GM18868 (cell line): ENCODE measurements around the gene GPR15LG.
A peak's percentile ranks its signal among the peaks of the same experiment; 100 is the strongest.
"Not testable (repeated sequence)": the region's sequence is repeated elsewhere in the genome, so short reads cannot be mapped to it uniquely, and the experiment has no call there.

Experiments used
- ATAC-seq: cut with Tn5 transposase; IDR thresholded peaks from one replicate; pipeline ENCODE4 v1.9.1; 2021; ENCODE audit warnings: mild to moderate bottlenecking, moderate library complexity; ENCODE audit not compliant: unreplicated experiment

GPR15LG gene

DNA sequence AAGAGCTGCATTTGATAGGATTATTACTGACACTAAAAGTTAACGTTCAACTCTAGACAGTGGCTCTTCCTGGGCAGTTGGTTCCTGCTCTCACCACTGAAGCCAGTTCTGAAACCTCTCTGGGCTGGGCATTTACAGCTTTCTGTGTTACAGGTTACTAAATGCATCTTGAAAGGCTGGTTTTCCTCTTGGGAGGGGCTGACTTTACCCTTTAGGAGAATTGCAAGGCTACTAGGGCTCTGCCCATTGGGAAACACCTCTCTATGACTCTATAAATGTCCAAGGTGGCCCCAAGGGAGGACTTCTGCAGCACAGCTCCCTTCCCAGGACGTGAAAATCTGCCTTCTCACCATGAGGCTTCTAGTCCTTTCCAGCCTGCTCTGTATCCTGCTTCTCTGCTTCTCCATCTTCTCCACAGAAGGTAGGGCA, at the start of gene GPR15LG:
GPR15LG (plus strand) TSS at position 301 of the 429 bp plus-strand sequence; CDS start at position 352, 51 bp downstream.
- no peak for ATAC-seq

DNA sequence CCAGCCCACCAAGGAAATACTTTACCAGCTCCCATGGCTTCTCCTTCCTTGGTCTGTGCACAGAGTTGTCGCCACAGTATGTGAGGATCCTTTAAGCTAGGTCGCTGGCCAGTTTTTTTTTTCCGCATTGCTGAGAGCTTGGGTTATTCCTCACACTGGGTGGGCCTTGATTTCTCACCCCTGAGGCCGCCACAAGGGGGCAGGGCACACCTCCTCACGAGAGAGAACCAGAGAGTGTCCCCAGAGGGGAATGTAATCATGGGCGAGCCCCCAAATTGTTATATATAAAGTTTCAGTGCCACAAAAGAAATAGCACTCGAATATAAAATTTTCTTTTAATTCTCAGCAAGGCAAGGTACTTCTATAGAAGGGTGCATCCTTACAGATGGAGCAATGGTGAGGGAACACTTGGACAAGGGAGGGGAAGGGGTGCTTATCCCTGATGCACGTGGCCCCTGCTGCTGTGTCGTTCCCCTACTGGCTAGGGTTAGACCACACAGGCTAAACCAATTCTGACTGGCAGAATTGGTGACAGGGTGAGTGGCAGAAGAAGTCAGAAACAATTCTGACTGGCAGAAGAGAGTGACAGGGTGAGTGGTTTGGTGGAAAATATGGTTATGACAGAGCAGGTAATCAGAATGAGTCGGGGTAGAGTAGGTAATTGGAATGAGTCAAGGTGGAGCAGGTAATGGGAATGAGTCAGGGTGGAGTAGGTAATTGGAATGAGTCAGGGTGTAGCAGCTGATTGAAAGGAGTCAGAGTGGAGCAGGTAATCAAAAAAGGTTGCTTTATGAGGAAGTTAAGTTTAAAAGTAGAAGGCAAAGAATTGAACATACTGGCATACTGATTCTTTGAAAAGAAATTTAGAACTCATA, 47.5 kb upstream of the GPR15LG start:
- ATAC-seq = not testable (repeated sequence)

DNA sequence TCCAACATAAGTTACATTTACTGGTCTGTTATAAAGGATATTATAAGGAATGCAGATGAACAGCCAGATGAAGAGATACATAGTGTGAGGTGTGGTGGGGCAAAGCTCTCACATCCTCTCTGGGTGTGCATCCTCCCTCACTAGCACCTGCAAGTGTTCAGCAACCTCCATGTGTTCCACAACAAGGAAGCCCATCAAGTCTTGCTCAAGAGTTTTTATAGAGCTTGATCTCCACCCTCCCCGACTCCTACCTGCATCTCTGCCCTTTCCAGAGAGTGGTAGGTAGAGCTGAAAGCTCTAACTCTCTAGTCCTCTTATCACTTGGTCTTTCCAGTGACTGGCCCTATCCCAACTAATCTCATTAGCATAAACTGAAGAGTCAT, 46.8 kb upstream of the GPR15LG start:
- ATAC-seq = no peak

DNA sequence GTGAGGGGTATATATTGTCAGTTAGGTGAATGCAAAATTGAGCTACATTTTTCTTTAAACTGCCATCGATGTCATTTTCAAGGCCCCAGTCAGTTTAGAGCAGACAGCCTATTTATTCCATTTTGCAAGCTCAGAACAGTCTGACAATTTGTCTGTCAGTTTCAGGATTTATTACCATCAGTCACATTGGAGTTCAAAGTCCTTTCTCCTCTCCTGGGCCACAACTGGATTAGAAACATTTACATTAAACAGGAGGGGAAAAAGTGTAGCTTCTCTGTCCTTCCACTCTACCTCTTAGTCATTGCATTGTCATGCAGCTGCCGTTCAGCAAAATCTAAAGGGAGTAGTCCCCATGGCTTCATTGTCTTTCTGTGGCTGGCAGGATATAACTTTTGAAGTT, 37.8 kb upstream of the GPR15LG start:
- no peak for ATAC-seq

DNA sequence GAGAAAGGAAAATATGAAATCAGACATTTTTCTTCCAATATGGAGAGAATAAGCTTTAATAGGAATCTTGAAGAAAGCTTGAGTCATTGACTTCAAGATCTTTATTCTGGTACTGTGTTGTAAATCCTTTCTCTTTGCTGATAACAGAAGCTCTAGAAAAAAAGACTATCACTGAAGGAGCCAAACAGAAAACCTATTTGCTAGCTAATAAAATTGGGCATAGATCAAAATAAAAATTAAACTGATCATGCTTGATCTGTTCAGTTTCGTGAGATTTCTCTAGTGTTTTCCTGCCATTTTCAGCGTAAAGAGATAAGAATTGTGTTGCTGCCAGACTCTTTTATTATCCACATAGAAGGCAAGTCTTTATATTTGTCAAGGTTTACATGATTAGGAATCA, 35.8 kb upstream of the GPR15LG start:
- ATAC-seq = no peak

DNA sequence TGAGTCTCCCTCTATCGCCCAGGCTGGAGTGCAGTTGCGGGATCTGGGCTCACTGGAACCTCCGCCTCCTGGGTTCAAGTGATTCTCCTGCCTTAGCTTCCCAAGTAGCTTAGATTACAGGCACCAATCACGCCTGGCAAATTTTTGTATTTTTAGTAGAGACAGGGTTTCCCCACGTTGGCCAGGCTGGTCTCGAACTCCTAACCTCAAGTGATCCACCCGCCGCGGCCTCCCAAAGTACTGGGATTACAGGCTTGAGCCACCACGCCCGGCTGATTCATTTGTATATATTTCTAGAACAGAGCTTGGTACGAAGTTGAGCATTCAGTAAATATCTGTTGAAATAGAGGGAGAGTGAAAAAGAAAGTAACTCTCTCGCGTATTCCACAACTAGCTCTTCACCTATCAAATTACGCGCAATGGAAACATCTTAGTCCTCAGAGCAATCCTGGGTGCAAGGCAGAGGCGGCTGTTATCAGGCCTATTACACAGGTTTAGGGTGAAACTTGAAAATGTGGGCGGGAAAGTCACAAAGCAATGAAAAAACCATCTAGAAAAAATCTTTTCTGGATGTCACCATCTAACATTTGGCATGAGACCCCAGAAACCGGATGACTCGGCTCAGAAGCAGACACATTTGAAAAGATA, 35.0 kb upstream of the GPR15LG start:
- ATAC-seq = no peak

DNA sequence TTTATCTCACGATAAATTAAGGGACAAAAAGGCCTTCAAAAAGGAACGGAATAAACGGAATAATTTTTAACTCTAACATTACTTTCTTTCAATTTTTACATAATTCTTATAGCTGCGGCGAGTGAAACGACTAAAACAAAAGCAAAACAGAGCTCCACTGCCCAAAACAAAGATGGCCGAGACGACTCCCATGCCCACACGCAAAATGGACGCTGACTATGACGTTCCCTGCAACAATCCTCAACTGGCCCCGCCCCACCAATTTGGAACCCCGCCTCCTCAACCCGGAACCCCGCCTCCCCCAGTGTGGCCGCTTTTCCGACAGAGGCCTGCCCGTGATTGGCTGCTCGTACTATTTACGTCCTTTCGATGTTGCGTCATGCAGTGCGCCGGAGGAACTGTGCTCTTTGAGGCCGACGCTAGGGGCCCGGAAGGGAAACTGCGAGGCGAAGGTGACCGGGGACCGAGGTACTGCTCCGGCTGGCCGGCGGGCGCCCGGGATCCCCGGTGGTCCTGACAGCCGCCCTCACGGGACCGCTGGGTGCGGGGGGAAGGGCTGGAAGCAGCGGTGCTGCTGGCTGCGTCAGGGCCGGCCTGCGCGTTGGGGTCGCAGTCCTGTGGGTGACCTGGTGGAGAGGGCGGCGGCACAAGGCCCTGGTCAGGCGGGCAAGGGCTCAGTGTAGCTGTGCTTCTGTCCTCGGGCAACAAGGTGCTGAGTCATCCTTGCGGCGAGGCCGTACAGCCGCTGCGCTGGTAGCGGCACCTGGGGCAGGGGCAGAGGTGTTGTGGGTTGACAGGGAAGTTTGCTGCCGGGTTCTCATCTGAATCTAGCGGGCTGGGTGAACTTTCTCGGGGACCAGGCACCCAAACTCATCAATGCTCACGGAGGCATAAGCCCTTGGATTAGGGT, 34.2 kb upstream of the GPR15LG start, which contains the start of gene GHITM:
GHITM (plus strand) TSS at position 384 of the 910 bp plus-strand sequence. CDS start 1,992 bp downstream, outside the sequence.
- peak; percentile 99 for ATAC-seq

DNA sequence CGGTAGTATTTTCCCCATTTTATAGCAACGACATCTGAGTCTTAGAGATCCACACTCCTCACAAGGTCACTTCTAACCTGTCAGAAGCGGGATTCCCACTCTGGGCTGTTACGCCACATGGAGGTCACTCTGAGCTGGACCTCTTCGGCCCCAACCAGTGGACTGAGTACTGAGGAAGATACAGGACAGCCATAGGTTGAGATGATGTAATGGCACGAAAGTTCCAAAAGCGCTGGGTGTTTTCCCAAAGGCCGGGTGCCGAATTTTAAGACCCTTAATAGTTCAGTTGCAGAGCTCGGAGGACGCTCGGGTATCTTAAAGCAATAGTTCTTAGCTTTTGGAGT, 33.6 kb upstream of the GPR15LG start:
- ATAC-seq = no peak

DNA sequence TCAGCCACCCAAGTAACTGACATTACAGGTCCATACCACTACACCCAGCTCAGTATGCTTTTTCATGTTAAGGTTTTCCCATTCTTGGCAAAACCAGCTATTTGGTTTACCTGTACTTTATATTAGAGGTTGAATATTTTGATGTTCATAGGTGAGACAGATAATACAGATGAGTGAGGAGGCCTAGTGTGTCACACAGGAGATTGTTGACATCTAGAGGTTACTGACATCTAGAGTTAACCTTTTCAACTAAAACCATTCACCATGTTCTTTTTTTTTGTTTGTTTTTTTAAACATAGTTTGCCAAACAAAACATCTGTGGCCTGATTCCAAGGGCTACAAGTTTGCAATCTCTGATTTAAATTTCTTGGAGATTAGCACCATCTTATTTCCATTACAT, 26.3 kb upstream of the GPR15LG start:
- ATAC-seq = no peak

DNA sequence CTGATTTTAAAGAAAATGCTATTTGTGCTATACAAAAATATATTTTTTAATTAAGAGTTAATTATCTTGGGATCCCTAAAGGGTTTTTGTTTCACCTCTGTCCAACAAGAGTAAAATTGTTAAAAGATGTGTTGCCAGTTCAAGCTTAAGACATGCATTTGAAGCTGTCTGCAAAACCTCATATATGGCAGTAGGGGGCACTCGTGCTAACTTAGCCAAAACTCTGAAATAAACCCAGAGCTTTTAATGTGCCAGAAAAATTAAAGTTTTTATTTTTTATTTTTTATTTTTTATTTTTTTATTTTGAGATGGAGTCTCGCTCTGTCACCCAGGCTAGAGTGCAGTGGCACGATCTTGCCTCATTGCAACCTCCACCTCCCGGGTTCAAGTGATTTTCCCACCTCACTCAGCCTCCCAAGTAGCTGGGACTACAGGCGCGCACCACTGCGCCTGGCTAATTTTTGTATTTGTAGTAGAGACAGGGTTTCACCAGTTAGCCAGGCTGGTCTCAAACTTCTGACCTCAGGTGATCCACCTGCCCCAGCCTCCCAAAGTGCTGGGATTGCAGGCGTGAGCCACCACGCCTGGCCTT, 25.5 kb upstream of the GPR15LG start:
- ATAC-seq = peak; percentile 86

DNA sequence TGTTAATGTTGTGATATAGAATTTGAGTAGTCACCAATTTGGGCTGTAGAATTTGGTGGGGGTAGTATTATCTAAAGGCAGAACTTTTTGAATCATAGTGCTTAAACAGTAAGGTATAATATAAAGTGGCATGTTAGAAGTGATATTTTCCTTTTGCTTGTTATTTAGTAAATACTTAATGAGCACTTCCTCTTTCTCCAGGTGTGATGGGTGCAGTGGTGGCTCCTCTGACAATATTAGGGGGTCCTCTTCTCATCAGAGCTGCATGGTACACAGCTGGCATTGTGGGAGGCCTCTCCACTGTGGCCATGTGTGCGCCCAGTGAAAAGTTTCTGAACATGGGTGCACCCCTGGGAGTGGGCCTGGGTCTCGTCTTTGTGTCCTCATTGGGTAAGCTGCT, 23.7 kb upstream of the GPR15LG start:
- no peak for ATAC-seq

DNA sequence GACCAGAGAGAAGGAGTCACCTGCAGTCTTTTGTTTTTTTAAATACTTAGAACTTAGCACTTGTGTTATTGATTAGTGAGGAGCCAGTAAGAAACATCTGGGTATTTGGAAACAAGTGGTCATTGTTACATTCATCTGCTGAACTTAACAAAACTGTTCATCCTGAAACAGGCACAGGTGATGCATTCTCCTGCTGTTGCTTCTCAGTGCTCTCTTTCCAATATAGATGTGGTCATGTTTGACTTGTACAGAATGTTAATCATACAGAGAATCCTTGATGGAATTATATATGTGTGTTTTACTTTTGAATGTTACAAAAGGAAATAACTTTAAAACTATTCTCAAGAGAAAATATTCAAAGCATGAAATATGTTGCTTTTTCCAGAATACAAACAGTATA, 20.8 kb upstream of the GPR15LG start:
- no peak for ATAC-seq

DNA sequence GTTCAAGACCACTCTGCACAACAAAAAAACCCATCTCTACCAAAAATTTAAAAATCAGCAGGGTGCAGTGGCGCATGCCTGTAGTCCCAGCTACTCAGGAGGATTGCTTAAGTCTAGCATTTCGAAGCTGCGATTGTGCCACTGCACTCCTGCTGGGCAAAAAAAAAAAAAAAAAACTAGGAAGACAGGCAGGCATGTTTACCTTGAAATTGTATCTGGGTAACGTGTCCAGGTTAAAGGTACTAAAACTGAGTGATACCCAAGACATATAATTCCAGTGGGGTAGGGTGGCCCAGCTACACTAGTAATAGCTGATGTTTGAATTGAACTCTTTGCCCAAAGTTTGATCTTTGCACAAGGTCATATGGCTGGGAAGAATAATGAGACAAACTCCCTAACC, 18.1 kb upstream of the GPR15LG start:
- no peak for ATAC-seq

DNA sequence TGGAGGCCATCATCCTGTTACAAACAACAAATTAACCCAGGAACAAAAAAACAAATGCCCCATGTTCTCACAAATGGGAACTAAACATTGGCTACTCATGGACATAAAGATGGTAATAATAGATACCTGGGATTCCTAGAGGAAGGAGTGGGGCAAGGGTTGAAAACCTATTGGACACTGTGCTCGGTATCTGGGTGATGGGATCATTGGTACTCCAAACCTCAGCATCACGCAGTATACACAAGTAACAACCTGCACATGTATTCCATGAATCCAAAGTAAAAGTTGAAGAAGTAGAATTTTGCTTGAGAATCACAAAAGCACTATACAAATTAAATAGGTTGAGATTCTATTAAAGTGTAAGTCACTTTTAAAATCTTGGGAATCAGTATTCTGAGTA, 17.6 kb upstream of the GPR15LG start:
- ATAC-seq = no peak

DNA sequence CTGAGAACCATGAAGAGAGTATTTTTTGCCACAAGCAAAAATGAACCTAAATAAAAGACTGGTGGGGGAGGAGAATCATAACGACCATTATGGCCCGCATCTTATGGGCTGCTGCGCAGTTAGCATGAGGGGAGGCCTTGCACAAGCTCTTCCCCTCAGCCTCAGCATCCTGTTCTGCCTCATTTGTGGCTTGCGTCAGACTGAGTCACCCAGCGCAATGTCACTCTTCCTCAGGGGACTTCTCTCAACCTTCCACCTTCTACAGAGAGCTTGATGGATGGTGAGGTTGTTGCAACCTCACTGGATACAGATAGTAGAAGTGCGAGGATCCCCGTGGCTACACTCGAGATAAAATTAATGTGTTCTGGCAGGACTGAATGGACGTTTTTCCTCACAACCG, 16.8 kb upstream of the GPR15LG start:
- peak; percentile 50 for ATAC-seq

DNA sequence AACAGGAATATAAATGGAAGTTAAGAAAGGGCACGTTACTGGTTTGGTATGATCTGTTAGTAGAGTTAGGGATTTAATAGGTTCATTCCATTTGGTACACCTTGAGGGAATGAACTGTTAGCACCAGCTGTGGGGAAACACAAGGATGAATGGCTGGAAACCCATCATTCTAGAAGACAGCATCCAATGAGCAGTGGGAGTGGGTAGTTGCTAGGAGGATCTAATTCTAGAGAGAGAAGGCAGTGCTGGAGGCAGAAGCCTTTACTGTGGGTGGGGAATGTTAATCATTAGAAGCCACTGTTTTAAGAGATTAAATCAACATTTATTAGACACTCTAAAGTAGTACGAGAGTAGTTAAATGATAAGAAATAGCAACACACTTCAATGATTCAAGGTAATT, 15.5 kb upstream of the GPR15LG start:
- ATAC-seq = no peak

DNA sequence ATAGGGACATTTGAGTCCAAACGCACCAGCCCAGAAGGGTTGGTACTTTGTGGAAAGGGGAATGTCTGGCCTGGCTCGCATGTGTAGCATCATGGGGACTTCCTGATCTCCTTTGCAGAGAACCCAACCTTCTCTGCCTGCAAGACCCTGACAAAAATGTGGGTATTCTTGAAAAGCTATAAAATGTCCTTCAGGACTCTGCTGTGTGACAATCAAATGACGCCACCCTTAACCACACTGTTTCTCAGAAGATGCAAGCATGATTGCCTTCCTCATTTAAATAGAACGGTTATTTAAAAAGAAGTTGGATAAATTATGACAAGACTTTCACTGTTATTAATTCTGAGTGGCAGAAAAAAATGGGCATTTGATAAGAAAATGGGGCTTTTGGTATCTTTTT, 15.1 kb upstream of the GPR15LG start:
- no peak for ATAC-seq

DNA sequence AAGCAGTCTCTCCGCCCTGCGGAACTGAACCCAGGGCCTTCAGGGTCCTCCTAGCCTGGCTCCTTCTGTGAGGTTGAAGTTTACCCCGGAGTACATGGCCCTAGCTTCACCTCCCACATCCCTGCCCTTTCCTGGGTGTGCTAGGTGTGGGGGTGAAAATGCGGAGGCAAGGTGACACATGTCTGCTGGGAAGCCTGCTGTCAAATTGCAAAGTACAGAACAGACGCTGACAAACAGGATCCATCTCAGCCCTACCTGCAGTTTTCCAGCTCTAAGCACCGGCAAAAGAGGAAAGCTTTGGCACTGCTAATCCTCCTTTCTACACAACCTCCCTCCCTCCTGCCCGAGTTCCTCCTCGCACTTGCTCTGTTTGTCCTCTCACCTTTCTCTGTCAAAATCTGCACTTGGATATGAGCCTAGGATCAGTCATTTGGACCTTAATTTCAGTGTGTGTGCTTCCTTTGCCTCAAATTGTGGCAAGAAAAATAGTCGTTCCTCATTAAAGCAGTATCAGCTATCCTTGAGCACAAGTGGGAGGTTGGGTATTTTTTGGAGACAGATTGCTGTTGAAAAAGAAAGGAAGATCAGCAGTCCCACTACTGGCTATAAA, 14.4 kb upstream of the GPR15LG start:
- no peak for ATAC-seq

DNA sequence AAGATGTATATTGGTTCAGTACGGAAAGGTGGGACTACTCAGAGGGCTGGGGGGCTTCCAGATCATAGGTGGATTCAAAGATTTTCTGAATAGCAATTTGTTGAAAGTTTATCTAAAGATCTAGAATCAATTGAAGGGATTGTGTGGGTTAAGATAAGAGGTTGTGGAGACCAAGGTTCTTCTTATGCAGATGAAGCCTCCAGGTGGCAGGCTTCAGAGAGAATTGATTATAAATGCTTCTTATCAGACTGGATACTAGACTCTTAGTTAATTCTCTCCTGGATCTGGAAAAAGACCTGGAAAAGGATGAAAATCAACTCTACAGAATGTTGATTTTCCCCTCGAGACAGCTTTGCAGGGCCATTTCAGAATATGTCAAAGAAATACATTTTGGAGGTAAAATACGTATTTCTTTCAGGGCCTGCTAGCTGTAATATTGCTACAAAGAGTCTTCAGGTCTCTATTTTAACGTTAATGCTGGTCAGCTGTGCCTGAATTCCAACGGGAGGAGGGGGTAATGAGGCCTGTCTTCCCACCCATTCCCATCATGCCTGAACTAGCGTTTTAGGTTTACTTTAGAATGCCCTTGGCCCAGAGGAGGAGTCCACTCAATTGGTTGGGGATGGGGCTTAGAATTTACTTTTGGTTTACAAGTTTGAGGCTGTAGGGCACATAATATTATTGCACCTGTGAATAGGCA, 12.8 kb upstream of the GPR15LG start:
- ATAC-seq = no peak

DNA sequence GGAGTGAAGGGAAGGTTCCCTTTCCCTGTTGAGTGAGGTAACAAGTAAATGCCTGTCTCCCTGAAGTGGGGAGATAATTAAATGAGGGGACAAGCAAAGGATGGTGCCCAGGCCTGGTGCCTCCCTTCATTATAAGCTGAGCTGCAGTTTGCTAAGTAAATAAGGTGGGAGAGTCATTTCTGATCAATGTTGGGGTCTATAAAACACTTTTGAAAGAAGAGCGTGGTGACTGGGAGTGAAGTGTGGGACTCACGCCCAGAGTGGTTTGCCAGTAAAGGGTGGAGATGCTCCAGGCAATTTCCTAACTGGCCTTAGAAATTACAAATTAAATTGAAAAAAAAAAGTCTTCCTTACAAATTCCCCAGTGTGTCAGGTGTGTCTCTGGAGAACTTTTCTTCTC, 9.6 kb upstream of the GPR15LG start:
- ATAC-seq = no peak
